ENCODE results near the gene HARBI1. TPM values are rescaled to one million over a fixed set of nuclear protein-coding genes. Genes with fewer than 3 reads are reported as not detected.

Gene HARBI1
- total and polyA plus RNA-seq, 2 of the 8 experiments (the other 6 are each of a cell fraction or from before 2014, with no cell fraction given) = 3.8 to 5.1 TPM

DNA sequence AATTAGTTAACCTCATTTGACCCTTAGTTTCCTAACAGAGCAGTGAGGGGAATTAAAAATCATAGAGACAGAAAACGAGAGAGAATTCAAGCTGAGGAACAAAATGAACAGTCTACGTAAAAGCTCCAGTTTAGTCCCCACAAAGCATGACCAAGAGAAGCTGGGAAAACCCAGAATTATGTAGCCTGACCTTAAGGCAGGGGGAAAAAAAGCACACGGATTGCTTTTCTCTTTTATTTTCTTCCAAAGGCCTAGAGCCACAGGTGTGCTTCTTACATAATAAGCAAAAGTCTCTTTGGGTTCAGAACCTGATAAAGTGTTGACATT lies 22.7 kb downstream of the HARBI1 start (continued):
- TF ChIP-seq, protein P1, sequence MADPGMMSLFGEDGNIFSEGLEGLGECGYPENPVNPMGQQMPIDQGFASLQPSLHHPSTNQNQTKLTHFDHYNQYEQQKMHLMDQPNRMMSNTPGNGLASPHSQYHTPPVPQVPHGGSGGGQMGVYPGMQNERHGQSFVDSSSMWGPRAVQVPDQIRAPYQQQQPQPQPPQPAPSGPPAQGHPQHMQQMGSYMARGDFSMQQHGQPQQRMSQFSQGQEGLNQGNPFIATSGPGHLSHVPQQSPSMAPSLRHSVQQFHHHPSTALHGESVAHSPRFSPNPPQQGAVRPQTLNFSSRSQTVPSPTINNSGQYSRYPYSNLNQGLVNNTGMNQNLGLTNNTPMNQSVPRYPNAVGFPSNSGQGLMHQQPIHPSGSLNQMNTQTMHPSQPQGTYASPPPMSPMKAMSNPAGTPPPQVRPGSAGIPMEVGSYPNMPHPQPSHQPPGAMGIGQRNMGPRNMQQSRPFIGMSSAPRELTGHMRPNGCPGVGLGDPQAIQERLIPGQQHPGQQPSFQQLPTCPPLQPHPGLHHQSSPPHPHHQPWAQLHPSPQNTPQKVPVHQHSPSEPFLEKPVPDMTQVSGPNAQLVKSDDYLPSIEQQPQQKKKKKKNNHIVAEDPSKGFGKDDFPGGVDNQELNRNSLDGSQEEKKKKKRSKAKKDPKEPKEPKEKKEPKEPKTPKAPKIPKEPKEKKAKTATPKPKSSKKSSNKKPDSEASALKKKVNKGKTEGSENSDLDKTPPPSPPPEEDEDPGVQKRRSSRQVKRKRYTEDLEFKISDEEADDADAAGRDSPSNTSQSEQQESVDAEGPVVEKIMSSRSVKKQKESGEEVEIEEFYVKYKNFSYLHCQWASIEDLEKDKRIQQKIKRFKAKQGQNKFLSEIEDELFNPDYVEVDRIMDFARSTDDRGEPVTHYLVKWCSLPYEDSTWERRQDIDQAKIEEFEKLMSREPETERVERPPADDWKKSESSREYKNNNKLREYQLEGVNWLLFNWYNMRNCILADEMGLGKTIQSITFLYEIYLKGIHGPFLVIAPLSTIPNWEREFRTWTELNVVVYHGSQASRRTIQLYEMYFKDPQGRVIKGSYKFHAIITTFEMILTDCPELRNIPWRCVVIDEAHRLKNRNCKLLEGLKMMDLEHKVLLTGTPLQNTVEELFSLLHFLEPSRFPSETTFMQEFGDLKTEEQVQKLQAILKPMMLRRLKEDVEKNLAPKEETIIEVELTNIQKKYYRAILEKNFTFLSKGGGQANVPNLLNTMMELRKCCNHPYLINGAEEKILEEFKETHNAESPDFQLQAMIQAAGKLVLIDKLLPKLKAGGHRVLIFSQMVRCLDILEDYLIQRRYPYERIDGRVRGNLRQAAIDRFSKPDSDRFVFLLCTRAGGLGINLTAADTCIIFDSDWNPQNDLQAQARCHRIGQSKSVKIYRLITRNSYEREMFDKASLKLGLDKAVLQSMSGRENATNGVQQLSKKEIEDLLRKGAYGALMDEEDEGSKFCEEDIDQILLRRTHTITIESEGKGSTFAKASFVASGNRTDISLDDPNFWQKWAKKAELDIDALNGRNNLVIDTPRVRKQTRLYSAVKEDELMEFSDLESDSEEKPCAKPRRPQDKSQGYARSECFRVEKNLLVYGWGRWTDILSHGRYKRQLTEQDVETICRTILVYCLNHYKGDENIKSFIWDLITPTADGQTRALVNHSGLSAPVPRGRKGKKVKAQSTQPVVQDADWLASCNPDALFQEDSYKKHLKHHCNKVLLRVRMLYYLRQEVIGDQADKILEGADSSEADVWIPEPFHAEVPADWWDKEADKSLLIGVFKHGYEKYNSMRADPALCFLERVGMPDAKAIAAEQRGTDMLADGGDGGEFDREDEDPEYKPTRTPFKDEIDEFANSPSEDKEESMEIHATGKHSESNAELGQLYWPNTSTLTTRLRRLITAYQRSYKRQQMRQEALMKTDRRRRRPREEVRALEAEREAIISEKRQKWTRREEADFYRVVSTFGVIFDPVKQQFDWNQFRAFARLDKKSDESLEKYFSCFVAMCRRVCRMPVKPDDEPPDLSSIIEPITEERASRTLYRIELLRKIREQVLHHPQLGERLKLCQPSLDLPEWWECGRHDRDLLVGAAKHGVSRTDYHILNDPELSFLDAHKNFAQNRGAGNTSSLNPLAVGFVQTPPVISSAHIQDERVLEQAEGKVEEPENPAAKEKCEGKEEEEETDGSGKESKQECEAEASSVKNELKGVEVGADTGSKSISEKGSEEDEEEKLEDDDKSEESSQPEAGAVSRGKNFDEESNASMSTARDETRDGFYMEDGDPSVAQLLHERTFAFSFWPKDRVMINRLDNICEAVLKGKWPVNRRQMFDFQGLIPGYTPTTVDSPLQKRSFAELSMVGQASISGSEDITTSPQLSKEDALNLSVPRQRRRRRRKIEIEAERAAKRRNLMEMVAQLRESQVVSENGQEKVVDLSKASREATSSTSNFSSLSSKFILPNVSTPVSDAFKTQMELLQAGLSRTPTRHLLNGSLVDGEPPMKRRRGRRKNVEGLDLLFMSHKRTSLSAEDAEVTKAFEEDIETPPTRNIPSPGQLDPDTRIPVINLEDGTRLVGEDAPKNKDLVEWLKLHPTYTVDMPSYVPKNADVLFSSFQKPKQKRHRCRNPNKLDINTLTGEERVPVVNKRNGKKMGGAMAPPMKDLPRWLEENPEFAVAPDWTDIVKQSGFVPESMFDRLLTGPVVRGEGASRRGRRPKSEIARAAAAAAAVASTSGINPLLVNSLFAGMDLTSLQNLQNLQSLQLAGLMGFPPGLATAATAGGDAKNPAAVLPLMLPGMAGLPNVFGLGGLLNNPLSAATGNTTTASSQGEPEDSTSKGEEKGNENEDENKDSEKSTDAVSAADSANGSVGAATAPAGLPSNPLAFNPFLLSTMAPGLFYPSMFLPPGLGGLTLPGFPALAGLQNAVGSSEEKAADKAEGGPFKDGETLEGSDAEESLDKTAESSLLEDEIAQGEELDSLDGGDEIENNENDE (IDR thresholded peaks at IDR 0.05; ENCODE audit: insufficient replicate concordance, low read length) = no peak
- TF ChIP-seq EZH2 (IDR thresholded peaks at IDR 0.05; ENCODE audit: low read depth, low read length, severe bottlenecking) (no peak), SAP30 (IDR thresholded peaks at IDR 0.05; ENCODE audit: insufficient read depth, insufficient replicate concordance, low read length) (no peak), TAF1 (IDR thresholded peaks at IDR 0.05; ENCODE audit: low read depth, low read length) (no peak), SP2 (IDR thresholded peaks at IDR 0.05; ENCODE audit: low read length) (no peak), MAFK (IDR thresholded peaks at IDR 0.05; ENCODE audit: low read depth, low read length) (no peak), PHF8 (conservative IDR thresholded peaks at IDR 0.05; ENCODE audit: low read depth, low read length) (no peak), TAF7 (optimal IDR thresholded peaks at IDR 0.05; ENCODE audit: borderline replicate concordance, low read depth, low read length) (no peak), CTBP2 (IDR thresholded peaks at IDR 0.05; ENCODE audit: borderline replicate concordance, insufficient read depth, insufficient read length, low read length) (no peak), JUN (IDR thresholded peaks at IDR 0.05; ENCODE audit: low read depth, low read length) (no peak), JUND (IDR thresholded peaks at IDR 0.05; ENCODE audit: low read length) (no peak)

Data from H1 (cell line).